ENCODE data around the gene MEF2D. TPM values are rescaled to one million over a fixed set of nuclear protein-coding genes. Genes with fewer than 3 reads are reported as not detected.

MEF2D gene
- total RNA-seq, 1 donor from 2014 or later, result 10.6 TPM

GRCh38 chr1:156430866-156431265 lies 69.7 kb downstream of the MEF2D start:
- no peak for DNase-seq (ENCODE audit: low read depth)
- H3K4me3 ChIP-seq (ENCODE audit: low read depth, low read length), result no peak overlapping the region
- TF ChIP-seq CTCF (conservative IDR thresholded peaks at IDR 0.05; ENCODE audit: low read depth, low read length), result no peak

GRCh38 chr1:156430303-156430702 lies 70.3 kb downstream of the MEF2D start:
- no peak for DNase-seq (ENCODE audit: low read depth)
- H3K4me3 ChIP-seq (ENCODE audit: low read depth, low read length), result no peak overlapping the region
- TF ChIP-seq CTCF (conservative IDR thresholded peaks at IDR 0.05; ENCODE audit: low read depth, low read length), result no peak

GRCh38 chr1:156429313-156430060 lies 71.1 kb downstream of the MEF2D start:
- no peak overlapping the region for H3K4me3 ChIP-seq (ENCODE audit: low read depth, low read length)
- TF ChIP-seq CTCF (conservative IDR thresholded peaks at IDR 0.05; ENCODE audit: low read depth, low read length), result no peak
- DNase-seq (ENCODE audit: low read depth), result no peak

GRCh38 chr1:156428746-156429288 lies 71.8 kb downstream of the MEF2D start:
- TF ChIP-seq CTCF (conservative IDR thresholded peaks at IDR 0.05; ENCODE audit: low read depth, low read length), result no peak
- no peak overlapping the region for H3K4me3 ChIP-seq (ENCODE audit: low read depth, low read length)
- no peak for DNase-seq (ENCODE audit: low read depth)

GRCh38 chr1:156427957-156428356 lies 72.6 kb downstream of the MEF2D start:
- no peak for TF ChIP-seq CTCF (conservative IDR thresholded peaks at IDR 0.05; ENCODE audit: low read depth, low read length)
- DNase-seq (ENCODE audit: low read depth), result no peak
- H3K4me3 ChIP-seq (ENCODE audit: low read depth, low read length), result no peak overlapping the region

GRCh38 chr1:156425943-156426342 lies 74.6 kb downstream of the MEF2D start:
- no peak for TF ChIP-seq CTCF (conservative IDR thresholded peaks at IDR 0.05; ENCODE audit: low read depth, low read length)
- no peak overlapping the region for H3K4me3 ChIP-seq (ENCODE audit: low read depth, low read length)
- DNase-seq (ENCODE audit: low read depth), result no peak
